Endothelial cell of umbilical vein (primary cell): ENCODE results near the gene ST3GAL5. TPM values are rescaled to one million over a fixed set of nuclear protein-coding genes. Genes with fewer than 3 reads are reported as not detected.

Source experiments
- BruUV-seq: library from RNA; stranded (reverse); fragments of 400-500 nt; replicated peaks from 2 replicates; lab custom pipeline; 2021; lab: Mats Ljungman, UMichigan
- CTCF ChIA-PET: fragments of 300-600, 350-600 bp; sonication (Branson Sonifier 250); formaldehyde crosslinking; loops from one replicate; lab custom pipeline; 2021; ENCODE audit warnings: antibody characterized with exemption, inconsistent platforms; lab: Charles Lee
- POLR2A ChIA-PET: fragments of 300-600, 350-600 bp; sonication (Branson Sonifier 250); formaldehyde crosslinking; loops from one replicate; lab custom pipeline; 2021; ENCODE audit warnings: antibody characterized with exemption, inconsistent platforms; lab: Charles Lee
- DNase-seq: peaks from one replicate; pipeline ENCODE4 v3.0.0-alpha.2; 2011; ENCODE audit warnings: low read depth, low spot score
- FAIRE-seq: peaks from 2 replicates; lab custom pipeline; 2011; peaks lifted over from hg19 to GRCh38; lab: Jason Lieb, UNC
- H2AFZ ChIP-seq: 2 replicates; pipeline ENCODE4 v1.6.0; 2012; ENCODE audit warnings: low read depth, low read length, control low read depth, inconsistent platforms
- H3K27ac ChIP-seq: 2 replicates; pipeline ENCODE4 v1.5.1; 2011; ENCODE audit warnings: low read depth, mild to moderate bottlenecking, control low read depth, low read length, moderate library complexity; ENCODE audit not compliant: insufficient read depth
- H3K27me3 ChIP-seq, 2 experiments: 2 replicates each; pipeline versions ENCODE4 v1.6.0 to v1.6.1; 2011; ENCODE audit warnings: low read length in 2 of 2, mixed read lengths in 1 of 2; ENCODE audit not compliant: control insufficient read depth in 2 of 2, insufficient read depth in 2 of 2
- H3K36me3 ChIP-seq, 2 experiments: 2 replicates in 1 of 2; 3 replicates in 1 of 2; pipeline ENCODE4 v1.5.1; 2011; ENCODE audit warnings: low read length in 2 of 2, mild to moderate bottlenecking in 1 of 2, moderate library complexity in 1 of 2; ENCODE audit not compliant: control insufficient read depth in 2 of 2, insufficient read depth in 2 of 2; ENCODE audit errors: extremely low read depth in 1 of 2
- H3K4me1 ChIP-seq: 3 replicates; pipeline ENCODE4 v1.5.1; 2011; ENCODE audit warnings: mild to moderate bottlenecking, low read length; ENCODE audit not compliant: control insufficient read depth, insufficient read depth; ENCODE audit errors: extremely low read depth
- H3K4me2 ChIP-seq: 2 replicates; pipeline ENCODE4 v1.6.1; 2011; ENCODE audit warnings: low read length, control low read depth, mixed read lengths; ENCODE audit not compliant: insufficient read depth
- H3K4me3 ChIP-seq, 3 experiments: fragments of 200-600 bp in 1 of 3; sonication (generic), shearing (Covaris generic) in 1 of 3; replicated peaks in 1 of 3; 2 replicates each; pipeline ENCODE4 v1.5.1; 2011 to 2016; ENCODE audit warnings: control low read depth in 3 of 3, low read length in 3 of 3, mild to moderate bottlenecking in 2 of 3, inconsistent platforms in 1 of 3, low read depth in 1 of 3, moderate library complexity in 1 of 3; ENCODE audit not compliant: insufficient read depth in 1 of 3
- H3K79me2 ChIP-seq: 2 replicates; pipeline ENCODE4 v1.6.0; 2012; ENCODE audit warnings: low read length, inconsistent platforms; ENCODE audit not compliant: control insufficient read depth, insufficient read depth
- H3K9ac ChIP-seq: replicated peaks from 2 replicates; pipeline ENCODE3; 2011; ENCODE audit warnings: low read length, control low read depth; ENCODE audit not compliant: insufficient read depth; ENCODE audit errors: extremely low read depth
- H3K9me1 ChIP-seq: replicated peaks from 3 replicates; pipeline ENCODE4 v1.6.0; 2011; ENCODE audit warnings: mild to moderate bottlenecking, low read length; ENCODE audit not compliant: control insufficient read depth, insufficient read depth; ENCODE audit errors: extremely low read depth
- H3K9me3 ChIP-seq: replicated peaks from 2 replicates; pipeline ENCODE4 v1.5.1; 2012; ENCODE audit warnings: low read length, inconsistent platforms; ENCODE audit not compliant: control insufficient read depth, insufficient read depth
- H4K20me1 ChIP-seq: replicated peaks from 2 replicates; pipeline ENCODE3; 2011; ENCODE audit warnings: mild to moderate bottlenecking, low read length; ENCODE audit not compliant: control insufficient read depth, insufficient read depth; ENCODE audit errors: extremely low read depth
- CTCF ChIP-seq, 2 donors: IDR thresholded peaks; 1 replicate in 1 of 2; 2 replicates in 1 of 2; pipeline ENCODE4 v1.5.1; 2011; ENCODE audit warnings: low read length in 2 of 2, mild to moderate bottlenecking in 2 of 2, moderate library complexity in 2 of 2, control low read depth in 1 of 2, inconsistent platforms in 1 of 2, low read depth in 1 of 2; ENCODE audit not compliant: insufficient read depth in 1 of 2; ENCODE audit errors: extremely low read depth in 1 of 2
- EZH2 ChIP-seq: IDR thresholded peaks from 2 replicates; pipeline ENCODE4 v1.6.1; 2012; ENCODE audit warnings: borderline replicate concordance, low read depth, mild to moderate bottlenecking, moderate library complexity, low read length, inconsistent platforms; ENCODE audit not compliant: severe bottlenecking
- FOS ChIP-seq: IDR thresholded peaks from 2 replicates; pipeline ENCODE4 v1.6.1; 2011; ENCODE audit warnings: mild to moderate bottlenecking, low read length, moderate library complexity, borderline replicate concordance; ENCODE audit not compliant: insufficient read depth
- GATA2 ChIP-seq: IDR thresholded peaks from 2 replicates; pipeline ENCODE4 v1.7.0; 2011; ENCODE audit warnings: low read depth, mild to moderate bottlenecking, moderate library complexity, mixed read lengths, low read length; ENCODE audit not compliant: insufficient read length, insufficient read depth
- JUN ChIP-seq: IDR thresholded peaks from 2 replicates; pipeline ENCODE4 v1.6.1; 2011; ENCODE audit warnings: borderline replicate concordance, low read depth; ENCODE audit not compliant: insufficient read length, insufficient read depth
- MAX ChIP-seq: IDR thresholded peaks from 2 replicates; pipeline ENCODE4 v1.6.1; 2011; ENCODE audit not compliant: insufficient read depth, insufficient read length
- MYC ChIP-seq: IDR thresholded peaks from one replicate; pipeline ENCODE4 v1.6.1; 2011; ENCODE audit warnings: mild to moderate bottlenecking, low read depth, low read length
- POLR2A ChIP-seq: IDR thresholded peaks from 2 replicates; pipeline ENCODE4 v1.6.1; 2012; ENCODE audit warnings: low read depth, mild to moderate bottlenecking, control low read depth, low read length
- dilution Hi-C: fragments of 300-500 bp; cut with MboI; formaldehyde crosslinking; loops from one replicate; pipeline ENCODE4 v1.15.0; 2019; ENCODE audit warnings: low sequenced_read_pairs; ENCODE audit not compliant: extremely low pct_ligation_motif_present
- intact Hi-C: fragments of 100-400 bp; cut with micrococcal nuclease; formaldehyde crosslinking; loops from one replicate; pipeline ENCODE4 v1.10.0; 2022
- polyA plus RNA-seq, 4 experiments: library from polyadenylated mRNA; depleted of rRNA in 3 of 4; stranded (reverse) in 3 of 4; unstranded in 1 of 4; fragments of >200 nt; gene quantifications; 2 replicates each; pipeline versions ENCODE4 v1.2.1 to v1.2.3, GENCODE V29; 2011 to 2012; ENCODE audit warnings: missing spikeins in 1 of 4
- total RNA-seq: library from RNA; stranded (reverse); gene quantifications from 2 replicates; pipeline ENCODE4 v1.2.3, GENCODE V29; 2021

ST3GAL5 gene
- total and polyA plus RNA-seq, 2 donors (not counting 3 experiments of a cell fraction or from before 2014, with no cell fraction given), result 9.5 to 16.0 TPM

- TF ChIP-seq CTCF (IDR thresholded peaks at IDR 0.05; ENCODE audit: extremely low read depth in 1 of 2, insufficient read depth in 1 of 2, low read depth in 1 of 2, low read length in 2 of 2) (no peak), EZH2 (no peak), MYC (no peak), MAX (no peak), FOS (no peak)
- no peaks in the 10 kb centered on the region for H3K27me3 ChIP-seq
- H3K4me1 ChIP-seq, result no peaks in the 10 kb centered on the region
- no peak overlapping the region for H3K9ac ChIP-seq
- H3K4me2 ChIP-seq, result no peak overlapping the region
- BruUV-seq, result no TSS peak
- H3K4me3 ChIP-seq, result no peak overlapping the region
- intact Hi-C loops (no loop called here), dilution Hi-C loops (no loop called here)
- H3K36me3 ChIP-seq, result no peaks in the 10 kb centered on the region
- no peaks in the 10 kb centered on the region for H4K20me1 ChIP-seq
- H3K9me1 ChIP-seq, result no peaks in the 10 kb centered on the region
- H3K79me2 ChIP-seq, result no peaks in the 10 kb centered on the region
- no peak for FAIRE-seq
- POLR2A ChIA-PET, result no interaction called here
- no peaks in the 10 kb centered on the region for H3K9me3 ChIP-seq
- CTCF ChIA-PET, result interaction anchor here (0.7 to 3.3 kb wide), 6 partner anchors 11 to 241 kb away, joined by 3 to 23 read pairs (median 6); no protein-coding TSS in a partner anchor
- H3K27ac ChIP-seq, result no peak overlapping the region
- DNase-seq, result no peak
- no peak overlapping the region for H2AFZ ChIP-seq
Measured at GRCh38 chr2:85838641-85839040, 50.1 kb downstream of the ST3GAL5 start.

- dilution Hi-C loops (no loop called here), intact Hi-C loops (no loop called here)
- TF ChIP-seq CTCF (IDR thresholded peaks at IDR 0.05; ENCODE audit: extremely low read depth in 1 of 2, insufficient read depth in 1 of 2, low read depth in 1 of 2, low read length in 2 of 2) (no peak), MAX (no peak), EZH2 (no peak), POLR2A (no peak), GATA2 (no peak), MYC (no peak), JUN (no peak)
- Histone ChIP-seq H4K20me1 (no peaks in the 10 kb centered on the region), H3K4me3 (no peak overlapping the region), H3K9ac (no peak overlapping the region), H3K9me3 (no peaks in the 10 kb centered on the region), H3K27ac (no peak overlapping the region), H3K4me1 (no peaks in the 10 kb centered on the region), H3K36me3 (no peaks in the 10 kb centered on the region), H3K4me2 (no peak overlapping the region), H3K79me2 (no peaks in the 10 kb centered on the region), H3K9me1 (no peaks in the 10 kb centered on the region), H3K27me3 (no peaks in the 10 kb centered on the region), H2AFZ (no peak overlapping the region)
- DNase-seq (no peak), FAIRE-seq (no peak)
- no TSS peak for BruUV-seq
- CTCF ChIA-PET, result interaction anchor here (0.7 to 3.3 kb wide), 6 partner anchors 10 to 241 kb away, joined by 3 to 23 read pairs (median 6); no protein-coding TSS in a partner anchor
- POLR2A ChIA-PET, result no interaction called here
Measured at GRCh38 chr2:85838181-85838580, 50.6 kb downstream of the ST3GAL5 start.
